ENCODE results near the gene BMAL1. TPM values are rescaled to one million over a fixed set of nuclear protein-coding genes. Genes with fewer than 3 reads are reported as not detected.

Gene BMAL1
- polyA plus RNA-seq, 1 donor (not counting 4 experiments of a cell fraction or from before 2014, with no cell fraction given), result 27.5 TPM

DNA sequence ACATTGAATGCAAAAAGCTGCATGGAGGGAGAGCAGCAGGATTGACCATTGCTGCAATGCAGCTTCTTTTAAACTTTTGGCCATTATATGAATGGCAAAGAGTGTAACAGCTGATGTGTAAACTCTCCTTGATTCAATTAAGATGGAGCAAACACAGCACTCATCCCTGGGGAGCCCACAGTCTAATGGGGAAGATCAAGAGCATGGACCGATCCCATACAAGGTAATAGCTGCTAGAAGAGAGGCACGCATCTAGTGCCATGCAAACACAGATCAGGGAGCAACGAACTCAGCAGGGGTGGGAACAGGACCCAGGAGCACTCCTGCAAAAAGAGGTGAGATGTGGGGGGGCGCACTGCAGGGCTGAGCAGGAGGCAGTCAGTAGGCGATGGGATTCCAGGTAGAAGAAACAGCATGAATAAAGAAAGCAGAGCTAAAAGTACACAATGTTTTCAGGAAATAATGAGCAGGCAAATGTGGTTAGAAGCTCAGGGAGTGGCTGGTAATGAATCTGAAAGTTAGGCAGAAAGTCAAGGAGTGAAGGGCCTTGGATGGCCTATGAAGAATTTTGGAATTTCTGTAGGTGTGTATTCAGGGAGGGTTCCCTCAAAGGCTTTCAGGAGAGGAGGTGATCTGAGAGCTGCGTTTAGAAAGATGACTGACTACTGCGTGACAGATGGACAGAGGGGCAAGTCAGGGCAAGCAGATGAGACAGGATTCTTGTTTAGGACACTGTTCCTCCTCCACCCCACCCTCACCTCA is 17.2 kb upstream of the BMAL1 start:
- peak overlapping the region in 1 of 3 experiments; percentile 43 for H3K4me3 ChIP-seq (ENCODE audit: control insufficient read depth in 2 of 3, extremely low read depth in 1 of 3, insufficient read depth in 2 of 3, low read depth in 1 of 3, low read length in 3 of 3)
- H3K4me1 ChIP-seq (ENCODE audit: control insufficient read depth, extremely low read depth, insufficient read depth, low read length), result peaks cover 90% of the 10 kb centered on the region

DNA sequence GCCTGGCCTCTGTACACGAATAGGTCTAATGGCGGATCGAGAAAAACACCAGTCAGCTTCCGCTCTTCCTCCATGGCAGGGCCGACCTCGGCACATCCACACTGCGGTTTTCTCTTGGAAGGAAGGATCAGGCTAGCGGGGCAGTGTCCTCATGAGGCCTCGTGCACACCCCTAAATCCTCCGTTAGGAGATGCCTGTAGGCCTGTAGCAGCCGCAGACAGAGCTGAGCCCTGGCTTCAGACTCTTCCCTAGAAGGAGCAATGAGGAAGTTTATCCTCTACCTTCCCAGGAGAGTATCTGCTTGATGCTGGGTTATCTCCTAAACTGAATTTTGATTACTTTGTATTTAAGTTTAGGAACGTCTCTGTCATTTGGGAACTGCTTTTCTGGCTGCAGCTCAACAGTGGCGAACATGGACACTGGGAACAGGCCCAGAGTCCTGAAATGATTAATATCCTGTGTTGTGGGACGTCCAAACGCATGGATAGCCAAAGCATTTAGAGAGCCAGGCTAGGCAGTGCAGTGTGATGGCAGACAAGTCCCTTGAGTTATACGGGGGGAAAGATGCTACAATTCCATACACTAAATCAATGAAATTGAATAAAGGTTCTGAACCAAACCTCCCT is 16.5 kb upstream of the BMAL1 start:
- TF ChIP-seq EZH2 (IDR thresholded peaks at IDR 0.05; ENCODE audit: low read length), result no peak
- TF ChIP-seq, protein P1, sequence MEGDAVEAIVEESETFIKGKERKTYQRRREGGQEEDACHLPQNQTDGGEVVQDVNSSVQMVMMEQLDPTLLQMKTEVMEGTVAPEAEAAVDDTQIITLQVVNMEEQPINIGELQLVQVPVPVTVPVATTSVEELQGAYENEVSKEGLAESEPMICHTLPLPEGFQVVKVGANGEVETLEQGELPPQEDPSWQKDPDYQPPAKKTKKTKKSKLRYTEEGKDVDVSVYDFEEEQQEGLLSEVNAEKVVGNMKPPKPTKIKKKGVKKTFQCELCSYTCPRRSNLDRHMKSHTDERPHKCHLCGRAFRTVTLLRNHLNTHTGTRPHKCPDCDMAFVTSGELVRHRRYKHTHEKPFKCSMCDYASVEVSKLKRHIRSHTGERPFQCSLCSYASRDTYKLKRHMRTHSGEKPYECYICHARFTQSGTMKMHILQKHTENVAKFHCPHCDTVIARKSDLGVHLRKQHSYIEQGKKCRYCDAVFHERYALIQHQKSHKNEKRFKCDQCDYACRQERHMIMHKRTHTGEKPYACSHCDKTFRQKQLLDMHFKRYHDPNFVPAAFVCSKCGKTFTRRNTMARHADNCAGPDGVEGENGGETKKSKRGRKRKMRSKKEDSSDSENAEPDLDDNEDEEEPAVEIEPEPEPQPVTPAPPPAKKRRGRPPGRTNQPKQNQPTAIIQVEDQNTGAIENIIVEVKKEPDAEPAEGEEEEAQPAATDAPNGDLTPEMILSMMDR (optimal IDR thresholded peaks at IDR 0.05 in 1 of 3, IDR thresholded peaks at IDR 0.05 in 1 of 3, conservative IDR thresholded peaks at IDR 0.05 in 1 of 3; ENCODE audit: extremely low read depth in 1 of 3, insufficient read depth in 2 of 3, low read length in 3 of 3), result no peak
- Histone ChIP-seq H3K4me3 (ENCODE audit: control insufficient read depth in 2 of 3, extremely low read depth in 1 of 3, insufficient read depth in 2 of 3, low read depth in 1 of 3, low read length in 3 of 3) (peak overlapping the region in 2 of 3 experiments; percentile 33 to 43), H3K4me1 (ENCODE audit: control insufficient read depth, extremely low read depth, insufficient read depth, low read length) (peaks cover 83% of the 10 kb centered on the region), H3K9me3 (ENCODE audit: control insufficient read depth, low read depth, low read length) (no peaks in the 10 kb centered on the region), H3K27ac (ENCODE audit: control insufficient read depth, insufficient read depth, low read length) (peak overlapping the region; percentile 100), H3K9me1 (ENCODE audit: control insufficient read depth, extremely low read depth, insufficient read depth, low read length) (no peaks in the 10 kb centered on the region), H3K9ac (ENCODE audit: control insufficient read depth, extremely low read depth, insufficient read depth, low read length) (peak overlapping the region; percentile 89), H4K20me1 (ENCODE audit: control insufficient read depth, extremely low read depth, insufficient read depth, low read length) (no peaks in the 10 kb centered on the region), H3K79me2 (ENCODE audit: control insufficient read depth, insufficient read depth, low read length) (no peaks in the 10 kb centered on the region), H3K4me2 (ENCODE audit: control insufficient read depth, extremely low read depth, insufficient read depth, low read depth, low read length) (peak overlapping the region; percentile 87), H3K27me3 (ENCODE audit: control insufficient read depth, extremely low read depth, insufficient read depth, low read length) (no peaks in the 10 kb centered on the region), H2AFZ (ENCODE audit: control insufficient read depth, low read length) (peak overlapping the region; percentile 54), H3K36me3 (ENCODE audit: control insufficient read depth in 2 of 2, extremely low read depth in 1 of 2, insufficient read depth in 2 of 2, low read length in 2 of 2) (no peaks in the 10 kb centered on the region)
- no peak for DNase-seq (ENCODE audit: low read depth, low spot score)
- FAIRE-seq, result no peak
- dilution Hi-C loops (cut with MboI; ENCODE audit: extremely low pct_ligation_motif_present, low sequenced_read_pairs), result no loop called here

More for the DNA sequence above, 17.2 kb upstream of the BMAL1 start:
- Histone ChIP-seq H3K4me2 (ENCODE audit: control insufficient read depth, extremely low read depth, insufficient read depth, low read depth, low read length) (peak overlapping the region; percentile 87), H3K9me3 (ENCODE audit: control insufficient read depth, low read depth, low read length) (no peaks in the 10 kb centered on the region), H2AFZ (ENCODE audit: control insufficient read depth, low read length) (peak overlapping the region; percentile 8), H3K27me3 (ENCODE audit: control insufficient read depth, extremely low read depth, insufficient read depth, low read length) (no peaks in the 10 kb centered on the region), H4K20me1 (ENCODE audit: control insufficient read depth, extremely low read depth, insufficient read depth, low read length) (no peaks in the 10 kb centered on the region), H3K79me2 (ENCODE audit: control insufficient read depth, insufficient read depth, low read length) (no peaks in the 10 kb centered on the region), H3K27ac (ENCODE audit: control insufficient read depth, insufficient read depth, low read length) (peak overlapping the region; percentile 100), H3K9ac (ENCODE audit: control insufficient read depth, extremely low read depth, insufficient read depth, low read length) (peak overlapping the region; percentile 89), H3K9me1 (ENCODE audit: control insufficient read depth, extremely low read depth, insufficient read depth, low read length) (no peaks in the 10 kb centered on the region), H3K36me3 (ENCODE audit: control insufficient read depth in 2 of 2, extremely low read depth in 1 of 2, insufficient read depth in 2 of 2, low read length in 2 of 2) (no peaks in the 10 kb centered on the region)
- TF ChIP-seq, protein P1 (optimal IDR thresholded peaks at IDR 0.05 in 1 of 3, IDR thresholded peaks at IDR 0.05 in 1 of 3, conservative IDR thresholded peaks at IDR 0.05 in 1 of 3; ENCODE audit: extremely low read depth in 1 of 3, insufficient read depth in 2 of 3, low read length in 3 of 3), result peak in 1 of 3 experiments; percentile 20
- TF ChIP-seq EZH2 (IDR thresholded peaks at IDR 0.05; ENCODE audit: low read length), result no peak
- peak; percentile 98 for FAIRE-seq
- peak; percentile 93 for DNase-seq (ENCODE audit: low read depth, low spot score)
- dilution Hi-C loops (cut with MboI; ENCODE audit: extremely low pct_ligation_motif_present, low sequenced_read_pairs), result no loop called here

Data from keratinocyte (primary cell).